Measurements from ENCODE around the gene RNU5B-1. TPM values are rescaled to one million over a fixed set of nuclear protein-coding genes. Genes with fewer than 3 reads are reported as not detected.

RNU5B-1 gene
- total and polyA plus RNA-seq, 2 of the 8 experiments (the other 6 are each of a cell fraction or from before 2014, with no cell fraction given), result not detected

- Histone ChIP-seq H4K8ac (ENCODE audit: extremely low read depth, insufficient read depth, low read length) (no peak overlapping the region), H2AFZ (ENCODE audit: low read length) (peak overlapping the region; percentile 87; the same call in 1 of the 2 replicates), H3K4ac (replicated peaks; ENCODE audit: insufficient read length, low read depth, low read length) (no peak overlapping the region), H3K4me3 (ENCODE audit: extremely low read depth in 1 of 4, insufficient read depth in 2 of 4, low read depth in 3 of 4, low read length in 4 of 4) (peak overlapping the region in 1 of 4 experiments; percentile 77; a peak in 2 of 8 replicates), H2BK15ac (ENCODE audit: low read length) (peak overlapping the region; percentile 83), H2BK120ac (replicated peaks; ENCODE audit: low read depth, low read length) (no peak overlapping the region), H2BK12ac (ENCODE audit: low read depth, low read length) (no peak overlapping the region), H3K36me3 (ENCODE audit: control insufficient read depth in 2 of 4, insufficient read depth in 4 of 4, low read length in 3 of 4) (no peaks in the 10 kb centered on the region), H3K9me3 (ENCODE audit: insufficient read depth in 2 of 2, low read depth in 1 of 2, low read length in 1 of 2) (no peaks in the 10 kb centered on the region), H4K5ac (ENCODE audit: insufficient read length, low read depth, low read length) (peak overlapping the region; percentile 18), H3K23ac (ENCODE audit: insufficient read length) (no peak overlapping the region), H3K4me1 (replicated peaks in 1 of 4; ENCODE audit: control insufficient read depth in 3 of 4, insufficient read depth in 4 of 4, low read length in 3 of 4) (peaks cover 0 to 10% (median 7%) of the 10 kb centered on the region in 4 experiments; a peak in 5 of 7 replicates), H4K20me1 (replicated peaks in 1 of 2; ENCODE audit: control insufficient read depth in 1 of 2, insufficient read depth in 2 of 2, low read length in 2 of 2) (no peaks in the 10 kb centered on the region), H3K27ac (ENCODE audit: low read depth, low read length) (no peak overlapping the region), H3K23me2 (ENCODE audit: low read depth, low read length) (peaks cover 8% of the 10 kb centered on the region), H2BK5ac (ENCODE audit: low read depth, low read length) (no peak overlapping the region), H3K14ac (ENCODE audit: insufficient read length) (no peak overlapping the region), H3K4me2 (ENCODE audit: insufficient read depth in 1 of 2, low read depth in 2 of 2, low read length in 2 of 2) (peak overlapping the region in 1 of 2 experiments; percentile 100; a peak in 2 of 4 replicates), H2BK20ac (ENCODE audit: low read length) (0 out of 2 replicates have a peak overlapping the region, but pooled peaks have one; percentile 51), H4K91ac (replicated peaks; ENCODE audit: insufficient read length, low read length) (no peak overlapping the region), H3K56ac (replicated peaks; ENCODE audit: insufficient read length, low read depth, low read length) (no peak overlapping the region), H3K79me1 (ENCODE audit: low read depth, low read length) (no peaks in the 10 kb centered on the region), H3K9ac (replicated peaks in 1 of 4; ENCODE audit: extremely low read depth in 1 of 4, low read depth in 3 of 4, low read length in 3 of 4) (peak overlapping the region in 1 of 4 experiments; percentile 21; a peak in 1 of 7 replicates), H3K27me3 (replicated peaks in 1 of 4; ENCODE audit: control insufficient read depth in 3 of 4, extremely low read depth in 1 of 4, insufficient read depth in 3 of 4, low read length in 3 of 4) (peaks cover 0 to 10% (median 10%) of the 10 kb centered on the region in 4 experiments; a peak in 6 of 7 replicates), H3K79me2 (ENCODE audit: control insufficient read depth in 1 of 2, insufficient read depth in 2 of 2, low read length in 2 of 2) (no peaks in the 10 kb centered on the region), H3K18ac (ENCODE audit: extremely low read depth, low read length) (no peak overlapping the region), H2AK5ac (ENCODE audit: low read depth, low read length) (peak overlapping the region; percentile 20; the same call in 1 of the 2 replicates)
- ChIA-PET CTCF (ENCODE audit: partially characterized antibody) (interaction anchor here (0.9 to 11.1 kb wide), 9 partner anchors 13 to 254 kb away, joined by 3 to 114 read pairs (median 4); no protein-coding TSS in a partner anchor), POLR2A (ENCODE audit: partially characterized antibody) (interaction anchor here (1.2 to 10.1 kb wide), 5 partner anchors 10 to 80 kb away, joined by 3 to 123 read pairs (median 19); partner anchors contain the start of genes CILP and RNU5B-1)
- no peak for TF ChIP-seq SP2 (IDR thresholded peaks at IDR 0.05; ENCODE audit: low read length)
- 0 out of 2 replicates have a peak, but pooled peaks have one; percentile 32 for TF ChIP-seq MAX (IDR thresholded peaks at IDR 0.05)
- WGBS, 2 experiments (ENCODE audit: extremely low coverage in 1 of 2, insufficient coverage in 1 of 2, insufficient read length in 1 of 2, insufficient replicate concordance in 2 of 2, low coverage in 1 of 2, low lambda C conversion rate in 2 of 2, missing lambda C conversion rate in 1 of 2), result 90% methylated on average over 3 of the region's 3 CpGs; no CpG with 5 or more reads in 1 of the 2 experiments
- no peak for DNase-seq (ENCODE audit: low read depth in 1 of 2, low spot score in 2 of 2)
- FAIRE-seq, result no peak
Observed at GRCh38 chr15:65287520-65287855, 17.0 kb upstream of the RNU5B-1 start.
